ENCODE results near the gene MMEL1.

MMEL1 gene

DNA sequence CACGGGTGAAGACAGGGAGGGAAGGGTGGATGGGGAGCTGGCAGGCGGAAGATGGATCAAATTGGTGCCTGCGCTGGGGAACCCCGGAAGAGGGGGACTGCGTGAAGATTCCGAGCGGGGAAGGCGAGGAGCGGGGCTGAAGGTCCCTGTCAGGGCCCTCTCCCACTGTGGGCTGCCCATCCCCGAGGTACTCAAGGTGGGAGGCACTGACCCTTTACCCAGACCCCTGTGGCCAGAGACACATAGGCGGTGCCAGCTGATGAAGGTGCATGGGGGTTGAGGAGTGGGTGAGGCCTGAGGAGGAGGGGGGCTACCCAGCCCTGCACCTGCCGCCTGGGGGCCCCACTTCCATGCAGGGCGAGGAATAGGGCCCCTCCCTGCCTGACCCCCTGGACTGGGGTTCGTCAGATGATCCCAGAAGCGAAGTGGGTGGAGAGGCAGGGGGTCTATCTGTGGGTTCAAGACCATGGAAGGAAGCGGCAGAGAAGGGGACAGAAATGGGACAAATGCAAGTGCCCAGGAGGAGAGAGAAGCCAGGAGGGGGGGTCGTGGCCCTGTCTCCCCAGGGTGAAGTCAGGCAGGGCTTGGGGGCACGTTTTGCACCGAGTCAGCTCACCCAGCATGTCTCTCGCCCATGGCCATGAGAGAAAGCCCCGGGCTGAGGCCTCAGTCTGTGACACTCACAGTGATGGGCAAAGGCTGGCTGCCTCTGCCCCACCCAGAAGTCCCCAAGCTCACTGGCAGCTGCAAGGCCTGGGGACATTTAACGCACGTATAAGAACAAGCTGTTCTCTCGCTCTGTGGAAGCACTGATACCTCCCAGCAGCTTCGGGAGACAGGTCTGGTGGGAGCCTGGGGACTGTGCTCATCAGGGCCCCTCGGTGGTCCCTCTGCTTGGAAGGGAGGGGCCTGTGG is 7.0 kb upstream of the MMEL1 start:
- Histone ChIP-seq H3K27me3 (replicated peaks) (no peaks in the 10 kb centered on the region), H3K4me3 (ENCODE audit: low read depth, low read length) (no peak overlapping the region), H3K27ac (no peak overlapping the region), H3K36me3 (replicated peaks) (no peaks in the 10 kb centered on the region)
- TF ChIP-seq, protein P1, sequence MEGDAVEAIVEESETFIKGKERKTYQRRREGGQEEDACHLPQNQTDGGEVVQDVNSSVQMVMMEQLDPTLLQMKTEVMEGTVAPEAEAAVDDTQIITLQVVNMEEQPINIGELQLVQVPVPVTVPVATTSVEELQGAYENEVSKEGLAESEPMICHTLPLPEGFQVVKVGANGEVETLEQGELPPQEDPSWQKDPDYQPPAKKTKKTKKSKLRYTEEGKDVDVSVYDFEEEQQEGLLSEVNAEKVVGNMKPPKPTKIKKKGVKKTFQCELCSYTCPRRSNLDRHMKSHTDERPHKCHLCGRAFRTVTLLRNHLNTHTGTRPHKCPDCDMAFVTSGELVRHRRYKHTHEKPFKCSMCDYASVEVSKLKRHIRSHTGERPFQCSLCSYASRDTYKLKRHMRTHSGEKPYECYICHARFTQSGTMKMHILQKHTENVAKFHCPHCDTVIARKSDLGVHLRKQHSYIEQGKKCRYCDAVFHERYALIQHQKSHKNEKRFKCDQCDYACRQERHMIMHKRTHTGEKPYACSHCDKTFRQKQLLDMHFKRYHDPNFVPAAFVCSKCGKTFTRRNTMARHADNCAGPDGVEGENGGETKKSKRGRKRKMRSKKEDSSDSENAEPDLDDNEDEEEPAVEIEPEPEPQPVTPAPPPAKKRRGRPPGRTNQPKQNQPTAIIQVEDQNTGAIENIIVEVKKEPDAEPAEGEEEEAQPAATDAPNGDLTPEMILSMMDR (IDR thresholded peaks at IDR 0.05; ENCODE audit: low read depth, low read length, missing control alignments), result no peak
- no peak for DNase-seq
- in situ Hi-C loops (cut with HindIII; ENCODE audit: low pct_ligation_motif_present, low sequenced_read_pairs), result no loop called here

DNA sequence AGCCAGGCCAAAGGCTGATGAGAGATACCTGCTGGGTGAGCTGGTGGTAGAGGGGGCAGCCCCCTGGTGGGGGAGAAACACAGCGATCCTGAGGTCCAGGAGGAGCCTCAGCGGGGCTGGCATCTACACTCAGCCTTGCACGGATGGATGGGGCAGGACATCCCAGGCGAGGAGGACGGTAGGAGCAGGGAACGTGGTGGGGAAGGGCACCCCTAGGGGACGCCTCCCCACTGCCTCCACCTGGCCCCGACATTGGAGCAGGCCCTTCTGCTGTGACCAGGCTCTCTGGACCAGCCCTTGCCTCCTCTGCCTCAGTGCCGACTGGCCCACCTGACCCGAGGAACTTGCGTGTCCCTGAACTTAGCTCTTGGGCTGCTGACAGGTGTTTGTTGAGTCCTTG is 6.4 kb upstream of the MMEL1 start:
- Histone ChIP-seq H3K4me3 (ENCODE audit: low read depth, low read length) (no peak overlapping the region), H3K27ac (no peak overlapping the region), H3K36me3 (replicated peaks) (no peaks in the 10 kb centered on the region), H3K27me3 (replicated peaks) (no peaks in the 10 kb centered on the region)
- no peak for DNase-seq
- in situ Hi-C loops (cut with HindIII; ENCODE audit: low pct_ligation_motif_present, low sequenced_read_pairs), result no loop called here
- TF ChIP-seq, protein P1 (IDR thresholded peaks at IDR 0.05; ENCODE audit: low read depth, low read length, missing control alignments), result no peak

DNA sequence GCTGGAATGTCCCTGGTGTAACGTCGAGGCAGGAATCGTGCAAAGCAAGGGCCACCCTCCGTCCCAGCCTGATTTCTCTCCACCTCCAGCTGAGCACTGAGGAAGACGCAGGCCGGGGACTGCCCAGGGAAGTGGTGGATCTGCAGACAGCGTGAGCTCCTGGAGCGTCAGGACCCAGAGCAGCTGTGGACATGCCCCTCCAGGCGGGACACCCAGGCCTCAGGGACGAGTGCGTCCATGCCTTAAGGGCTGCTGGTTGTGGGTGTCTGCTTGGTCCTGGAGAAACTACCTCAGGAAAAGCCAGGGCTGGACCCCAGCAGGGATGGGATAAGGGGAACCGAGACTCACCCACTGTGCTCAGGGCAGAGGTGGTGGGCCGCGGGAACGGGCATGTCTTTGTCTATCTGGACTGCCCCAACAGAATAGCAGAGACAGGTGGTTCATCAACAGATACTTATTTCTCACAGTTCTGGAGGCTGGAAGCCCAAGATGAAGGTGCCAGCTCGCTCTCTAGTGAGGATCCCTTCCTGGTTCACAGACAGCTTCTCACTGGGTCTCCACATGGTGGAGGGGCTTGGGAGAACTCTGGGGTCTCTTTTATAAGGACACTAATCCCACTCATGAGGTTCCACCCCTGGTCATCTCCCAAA is 5.8 kb upstream of the MMEL1 start:
- no peak for DNase-seq
- Histone ChIP-seq H3K4me3 (ENCODE audit: low read depth, low read length) (no peak overlapping the region), H3K27ac (no peak overlapping the region), H3K36me3 (replicated peaks) (no peaks in the 10 kb centered on the region), H3K27me3 (replicated peaks) (no peaks in the 10 kb centered on the region)
- in situ Hi-C loops (cut with HindIII; ENCODE audit: low pct_ligation_motif_present, low sequenced_read_pairs), result no loop called here
- TF ChIP-seq, protein P1 (IDR thresholded peaks at IDR 0.05; ENCODE audit: low read depth, low read length, missing control alignments), result no peak

DNA sequence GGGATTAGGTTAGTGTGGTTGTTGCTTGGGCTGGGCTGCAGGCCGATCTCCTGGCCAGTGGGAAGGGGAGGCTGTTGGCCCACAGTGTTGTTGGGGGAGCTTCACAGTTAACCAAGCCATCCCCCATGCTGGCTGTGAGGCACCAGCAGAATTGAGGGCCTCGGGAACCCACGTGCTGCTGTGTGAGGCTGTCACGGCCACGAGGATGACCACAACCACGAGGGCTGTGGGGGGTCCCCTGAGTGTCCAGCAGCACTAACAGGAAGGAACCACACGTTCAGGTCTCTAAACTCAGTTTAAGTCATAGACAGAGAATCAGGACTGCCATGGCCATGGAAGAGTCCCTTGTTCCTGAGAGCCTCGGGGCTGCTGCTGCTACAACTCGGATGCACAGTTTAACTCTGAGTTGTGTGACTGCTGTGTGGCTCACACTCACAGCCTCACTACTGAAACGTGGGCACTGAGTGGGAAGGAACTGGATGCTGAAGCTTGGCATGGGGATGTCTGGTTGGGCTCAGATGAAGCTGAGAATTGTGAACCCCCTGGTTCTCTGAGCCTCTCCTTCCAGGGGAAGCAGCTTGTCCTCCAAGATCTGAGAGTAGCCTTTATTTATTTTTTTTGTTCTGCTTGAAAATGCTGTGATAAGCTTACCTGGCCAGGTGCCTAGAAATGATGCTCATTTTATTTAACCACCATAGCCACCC is 4.8 kb upstream of the MMEL1 start:
- in situ Hi-C loops (cut with HindIII; ENCODE audit: low pct_ligation_motif_present, low sequenced_read_pairs), result no loop called here
- H3K27me3 ChIP-seq (replicated peaks), result no peaks in the 10 kb centered on the region
- H3K36me3 ChIP-seq (replicated peaks), result no peaks in the 10 kb centered on the region
- no peak overlapping the region for H3K4me3 ChIP-seq (ENCODE audit: low read depth, low read length)
- no peak overlapping the region for H3K27ac ChIP-seq
- DNase-seq, result no peak
- TF ChIP-seq, protein P1 (IDR thresholded peaks at IDR 0.05; ENCODE audit: low read depth, low read length, missing control alignments), result no peak

DNA sequence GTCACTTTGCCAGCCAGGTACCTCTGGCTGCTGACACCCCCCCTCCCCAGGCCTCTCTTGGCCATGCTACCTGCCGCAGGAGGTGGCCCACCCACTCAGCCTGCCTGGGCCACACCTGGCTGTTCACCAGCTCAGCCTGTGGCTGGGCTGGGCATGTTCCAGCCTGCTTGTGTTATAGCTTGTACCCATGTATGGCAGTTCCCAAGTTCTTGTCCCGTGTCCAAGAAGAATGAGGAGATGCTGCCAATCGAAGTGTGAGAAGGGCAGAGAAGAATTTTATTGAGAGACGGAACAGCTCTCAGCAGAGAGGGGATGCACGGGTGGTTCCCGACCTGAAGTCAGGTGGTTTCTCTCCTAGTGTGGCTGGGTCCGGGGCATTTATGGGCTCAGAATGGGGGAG is 3.9 kb upstream of the MMEL1 start:
- H3K36me3 ChIP-seq (replicated peaks), result no peaks in the 10 kb centered on the region
- TF ChIP-seq, protein P1 (IDR thresholded peaks at IDR 0.05; ENCODE audit: low read depth, low read length, missing control alignments), result no peak
- in situ Hi-C loops (cut with HindIII; ENCODE audit: low pct_ligation_motif_present, low sequenced_read_pairs), result no loop called here
- no peaks in the 10 kb centered on the region for H3K27me3 ChIP-seq (replicated peaks)
- no peak for DNase-seq
- H3K27ac ChIP-seq, result no peak overlapping the region
- no peak overlapping the region for H3K4me3 ChIP-seq (ENCODE audit: low read depth, low read length)

Data from brain microvascular endothelial cell (primary cell).